C4-2B (cell line): ENCODE data around the gene BACH1.

Source experiments
- ZFX ChIP-seq: fragments of 450-650 bp; IDR thresholded peaks from 2 replicates; pipeline ENCODE4 v1.6.1; 2017
- TF ChIP-seq, protein P1 (sequence below): fragments of 450-650 bp; conservative IDR thresholded peaks from 2 replicates; pipeline ENCODE4 v1.5.1; 2017; ENCODE audit warnings: mild to moderate bottlenecking

DNA sequence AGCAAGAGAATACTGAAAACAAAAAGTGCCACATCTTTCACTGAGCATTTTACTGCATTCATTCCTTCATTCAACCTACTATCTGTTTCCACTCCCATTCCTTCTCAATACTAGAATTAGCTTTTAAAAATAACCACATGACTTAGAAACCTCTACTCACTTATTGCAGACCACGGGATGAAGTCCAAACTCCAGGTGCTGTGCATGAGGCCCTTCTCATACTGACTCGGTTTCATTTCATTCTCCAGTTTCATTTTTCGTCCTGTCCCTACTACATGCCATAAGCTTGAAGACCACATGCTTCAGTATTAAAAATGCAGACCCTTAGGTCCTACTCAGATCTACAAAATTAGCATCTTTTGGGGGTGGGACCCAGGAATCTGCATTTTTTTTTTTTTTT, 2.3 kb upstream of the BACH1 start:
- TF ChIP-seq, protein P1, sequence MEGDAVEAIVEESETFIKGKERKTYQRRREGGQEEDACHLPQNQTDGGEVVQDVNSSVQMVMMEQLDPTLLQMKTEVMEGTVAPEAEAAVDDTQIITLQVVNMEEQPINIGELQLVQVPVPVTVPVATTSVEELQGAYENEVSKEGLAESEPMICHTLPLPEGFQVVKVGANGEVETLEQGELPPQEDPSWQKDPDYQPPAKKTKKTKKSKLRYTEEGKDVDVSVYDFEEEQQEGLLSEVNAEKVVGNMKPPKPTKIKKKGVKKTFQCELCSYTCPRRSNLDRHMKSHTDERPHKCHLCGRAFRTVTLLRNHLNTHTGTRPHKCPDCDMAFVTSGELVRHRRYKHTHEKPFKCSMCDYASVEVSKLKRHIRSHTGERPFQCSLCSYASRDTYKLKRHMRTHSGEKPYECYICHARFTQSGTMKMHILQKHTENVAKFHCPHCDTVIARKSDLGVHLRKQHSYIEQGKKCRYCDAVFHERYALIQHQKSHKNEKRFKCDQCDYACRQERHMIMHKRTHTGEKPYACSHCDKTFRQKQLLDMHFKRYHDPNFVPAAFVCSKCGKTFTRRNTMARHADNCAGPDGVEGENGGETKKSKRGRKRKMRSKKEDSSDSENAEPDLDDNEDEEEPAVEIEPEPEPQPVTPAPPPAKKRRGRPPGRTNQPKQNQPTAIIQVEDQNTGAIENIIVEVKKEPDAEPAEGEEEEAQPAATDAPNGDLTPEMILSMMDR = no peak
- no peak for TF ChIP-seq ZFX
